Suprapubic skin (tissue), 4 donors: ENCODE measurements around the gene PELI1.

Experiments
- POLR2A ChIP-seq, 2 donors: fragments of 450-650 bp; IDR thresholded peaks; one replicate each; pipeline ENCODE4 v1.6.1; 2017; ENCODE audit warnings: antibody characterized with exemption in 2 of 2, mild to moderate bottlenecking in 2 of 2, moderate library complexity in 2 of 2
- POLR2AphosphoS5 ChIP-seq, 3 donors: sonication (generic); formaldehyde crosslinking; IDR thresholded peaks; one replicate each; pipeline ENCODE4 v1.6.1; 2017; ENCODE audit warnings: antibody characterized with exemption in 3 of 3
- TF ChIP-seq, protein P1 (sequence below), 2 donors: fragments of 200-600 bp in 1 of 2; fragments of 450-650 bp in 1 of 2; sonication (generic) in 1 of 2; IDR thresholded peaks; one replicate each; pipeline ENCODE4 v1.5.1; 2016 to 2019; ENCODE audit warnings: antibody characterized with exemption in 2 of 2, mild to moderate bottlenecking in 1 of 2, moderate library complexity in 1 of 2

- TF ChIP-seq, protein P1, sequence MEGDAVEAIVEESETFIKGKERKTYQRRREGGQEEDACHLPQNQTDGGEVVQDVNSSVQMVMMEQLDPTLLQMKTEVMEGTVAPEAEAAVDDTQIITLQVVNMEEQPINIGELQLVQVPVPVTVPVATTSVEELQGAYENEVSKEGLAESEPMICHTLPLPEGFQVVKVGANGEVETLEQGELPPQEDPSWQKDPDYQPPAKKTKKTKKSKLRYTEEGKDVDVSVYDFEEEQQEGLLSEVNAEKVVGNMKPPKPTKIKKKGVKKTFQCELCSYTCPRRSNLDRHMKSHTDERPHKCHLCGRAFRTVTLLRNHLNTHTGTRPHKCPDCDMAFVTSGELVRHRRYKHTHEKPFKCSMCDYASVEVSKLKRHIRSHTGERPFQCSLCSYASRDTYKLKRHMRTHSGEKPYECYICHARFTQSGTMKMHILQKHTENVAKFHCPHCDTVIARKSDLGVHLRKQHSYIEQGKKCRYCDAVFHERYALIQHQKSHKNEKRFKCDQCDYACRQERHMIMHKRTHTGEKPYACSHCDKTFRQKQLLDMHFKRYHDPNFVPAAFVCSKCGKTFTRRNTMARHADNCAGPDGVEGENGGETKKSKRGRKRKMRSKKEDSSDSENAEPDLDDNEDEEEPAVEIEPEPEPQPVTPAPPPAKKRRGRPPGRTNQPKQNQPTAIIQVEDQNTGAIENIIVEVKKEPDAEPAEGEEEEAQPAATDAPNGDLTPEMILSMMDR (IDR thresholded peaks at IDR 0.05), result no peak
- TF ChIP-seq POLR2A (IDR thresholded peaks at IDR 0.05), result no peak
- no peak for TF ChIP-seq POLR2AphosphoS5 (IDR thresholded peaks at IDR 0.05)
These were observed 43.1 kb downstream of the PELI1 start for GRCh38 chr2:64101141-64101591.
